Activated CD4-positive, alpha-beta memory T cell treated with anti-CD3 and anti-CD28 coated beads for 36 hours (primary cell): ENCODE results near the gene NUDT14. TPM values are rescaled to one million over a fixed set of nuclear protein-coding genes. Genes with fewer than 3 reads are reported as not detected.
A peak's percentile ranks its signal among the peaks of the same experiment; 100 is the strongest.

Experiments used
- CTCF ChIA-PET: fragments of 350-600 bp; sonication (Branson Sonifier 250); formaldehyde crosslinking; loops from one replicate; lab custom pipeline; 2021; ENCODE audit warnings: antibody characterized with exemption, inconsistent platforms; lab: Charles Lee
- POLR2A ChIA-PET: fragments of 350-600 bp; sonication (Branson Sonifier 250); formaldehyde crosslinking; loops from one replicate; lab custom pipeline; 2021; ENCODE audit warnings: antibody characterized with exemption; lab: Charles Lee
- DNase-seq: peaks from one replicate; pipeline ENCODE4 v3.0.0-alpha.2; 2020
- H3K27ac Mint-ChIP-seq: one replicate; pipeline ENCODE4 v1.8.0; 2021; ENCODE audit warnings: mixed read lengths
- H3K27me3 Mint-ChIP-seq: one replicate; pipeline ENCODE4 v1.8.0; 2021; ENCODE audit warnings: mixed read lengths
- H3K36me3 Mint-ChIP-seq: one replicate; pipeline ENCODE4 v1.8.0; 2021; ENCODE audit warnings: mixed read lengths
- H3K4me1 Mint-ChIP-seq: one replicate; pipeline ENCODE4 v1.8.0; 2021; ENCODE audit warnings: low read depth, mixed read lengths
- H3K4me3 Mint-ChIP-seq: one replicate; pipeline ENCODE4 v1.8.0; 2021; ENCODE audit warnings: mild to moderate bottlenecking, mixed read lengths
- H3K9me3 Mint-ChIP-seq: one replicate; pipeline ENCODE4 v1.8.0; 2021; ENCODE audit warnings: mixed read lengths
- intact Hi-C: fragments of 100-400 bp; cut with micrococcal nuclease; formaldehyde crosslinking; loops from one replicate; pipeline ENCODE4 v1.15.1; 2023
- total RNA-seq, 2 experiments: library from RNA; stranded (reverse); gene quantifications; one replicate each; pipeline ENCODE4 v1.2.3, GENCODE V29; 2021

The NUDT14 gene
- total RNA-seq, 2 experiments from 2014 or later = 14.7 to 14.8 TPM

- DNase-seq = no peak
- ChIA-PET POLR2A (no interaction called here), CTCF (no interaction called here)
- Mint-ChIP-seq H3K27me3 (no peaks in the 10 kb centered on the region), H3K27ac (no peak overlapping the region), H3K4me1 (no peaks in the 10 kb centered on the region), H3K4me3 (no peak overlapping the region), H3K9me3 (no peaks in the 10 kb centered on the region), H3K36me3 (no peaks in the 10 kb centered on the region)
- intact Hi-C loops = no loop called here
Observed at GRCh38 chr14:105209646-105210045, 28.5 kb upstream of the NUDT14 start.

- no peaks in the 10 kb centered on the region for H3K9me3 Mint-ChIP-seq
- no peak overlapping the region for H3K27ac Mint-ChIP-seq
- H3K4me1 Mint-ChIP-seq = no peaks in the 10 kb centered on the region
- H3K36me3 Mint-ChIP-seq = no peaks in the 10 kb centered on the region
- no peak overlapping the region for H3K4me3 Mint-ChIP-seq
- ChIA-PET POLR2A (no interaction called here), CTCF (no interaction called here)
- no peaks in the 10 kb centered on the region for H3K27me3 Mint-ChIP-seq
- intact Hi-C loops = no loop called here
- no peak for DNase-seq
Observed at GRCh38 chr14:105209091-105209490, 28.0 kb upstream of the NUDT14 start.

- ChIA-PET POLR2A (no interaction called here), CTCF (no interaction called here)
- H3K9me3 Mint-ChIP-seq = no peaks in the 10 kb centered on the region
- no peaks in the 10 kb centered on the region for H3K36me3 Mint-ChIP-seq
- no peaks in the 10 kb centered on the region for H3K27me3 Mint-ChIP-seq
- no peak overlapping the region for H3K27ac Mint-ChIP-seq
- no peak overlapping the region for H3K4me3 Mint-ChIP-seq
- H3K4me1 Mint-ChIP-seq = no peaks in the 10 kb centered on the region
- no peak for DNase-seq
- intact Hi-C loops = no loop called here
Observed at GRCh38 chr14:105208738-105209075, 27.6 kb upstream of the NUDT14 start.

- ChIA-PET CTCF (interaction anchor here (0.9 kb wide), 1 partner anchor 144 kb away, joined by 3 read pairs; no protein-coding TSS in a partner anchor), POLR2A (no interaction called here)
- Mint-ChIP-seq H3K27me3 (no peaks in the 10 kb centered on the region), H3K4me1 (no peaks in the 10 kb centered on the region), H3K27ac (no peak overlapping the region), H3K36me3 (no peaks in the 10 kb centered on the region), H3K9me3 (no peaks in the 10 kb centered on the region), H3K4me3 (no peak overlapping the region)
- intact Hi-C loops = no loop called here
- no peak for DNase-seq
Observed at GRCh38 chr14:105207996-105208737, 27.1 kb upstream of the NUDT14 start.

- peaks cover 3% of the 10 kb centered on the region for H3K4me1 Mint-ChIP-seq
- no peak overlapping the region for H3K4me3 Mint-ChIP-seq
- ChIA-PET CTCF (interaction anchor here (0.7 to 0.9 kb wide), 2 partner anchors 145 kb away, joined by 3 to 6 read pairs; no protein-coding TSS in a partner anchor), POLR2A (no interaction called here)
- intact Hi-C loops = no loop called here
- no peaks in the 10 kb centered on the region for H3K27me3 Mint-ChIP-seq
- no peaks in the 10 kb centered on the region for H3K9me3 Mint-ChIP-seq
- DNase-seq = no peak
- H3K27ac Mint-ChIP-seq = no peak overlapping the region
- no peaks in the 10 kb centered on the region for H3K36me3 Mint-ChIP-seq
Observed at GRCh38 chr14:105207460-105207901, 26.4 kb upstream of the NUDT14 start.

- DNase-seq = no peak
- H3K4me3 Mint-ChIP-seq = no peak overlapping the region
- no peak overlapping the region for H3K27ac Mint-ChIP-seq
- ChIA-PET CTCF (interaction anchor here (0.7 kb wide), 1 partner anchor 145 kb away, joined by 6 read pairs; no protein-coding TSS in a partner anchor), POLR2A (no interaction called here)
- intact Hi-C loops = no loop called here
- H3K27me3 Mint-ChIP-seq = no peaks in the 10 kb centered on the region
- H3K9me3 Mint-ChIP-seq = no peaks in the 10 kb centered on the region
- no peaks in the 10 kb centered on the region for H3K36me3 Mint-ChIP-seq
- H3K4me1 Mint-ChIP-seq = peaks cover 6% of the 10 kb centered on the region
Observed at GRCh38 chr14:105206873-105207272, 25.8 kb upstream of the NUDT14 start.

- CTCF ChIA-PET = interaction anchor here (1.2 kb wide), 1 partner anchor 146 kb away, joined by 3 read pairs; no protein-coding TSS in a partner anchor
Observed at GRCh38 chr14:105205673-105206208, 24.6 kb upstream of the NUDT14 start.

GRCh38 chr14:105204931-105205672 is 24.0 kb upstream of the NUDT14 start:
- ChIA-PET CTCF (interaction anchor here (1.0 to 1.6 kb wide), 3 partner anchors 23 to 147 kb away, joined by 3 to 4 read pairs (median 3); partner anchors contain the start of gene BRF1), POLR2A (no interaction called here)
- H3K9me3 Mint-ChIP-seq = no peaks in the 10 kb centered on the region
- H3K36me3 Mint-ChIP-seq = no peaks in the 10 kb centered on the region
- DNase-seq = no peak
- H3K4me1 Mint-ChIP-seq = peaks cover 9% of the 10 kb centered on the region
- H3K4me3 Mint-ChIP-seq = no peak overlapping the region
- H3K27me3 Mint-ChIP-seq = no peaks in the 10 kb centered on the region
- intact Hi-C loops = loop anchor here (5.0 kb wide), 2 partner anchors 87 to 113 kb away; no protein-coding TSS in a partner anchor
- H3K27ac Mint-ChIP-seq = no peak overlapping the region

More at GRCh38 chr14:105205673-105206208, 24.6 kb upstream of the NUDT14 start:
- no peaks in the 10 kb centered on the region for H3K27me3 Mint-ChIP-seq
- POLR2A ChIA-PET = no interaction called here
- peaks cover 9% of the 10 kb centered on the region for H3K4me1 Mint-ChIP-seq
- no peaks in the 10 kb centered on the region for H3K36me3 Mint-ChIP-seq
- no peak overlapping the region for H3K27ac Mint-ChIP-seq
- H3K4me3 Mint-ChIP-seq = no peak overlapping the region
- intact Hi-C loops = no loop called here
- H3K9me3 Mint-ChIP-seq = no peaks in the 10 kb centered on the region
- DNase-seq = no peak

GRCh38 chr14:105204206-105204930 is 23.3 kb upstream of the NUDT14 start:
- Mint-ChIP-seq H3K27ac (no peak overlapping the region), H3K9me3 (no peaks in the 10 kb centered on the region), H3K4me3 (no peak overlapping the region), H3K4me1 (peaks cover 9% of the 10 kb centered on the region), H3K36me3 (no peaks in the 10 kb centered on the region), H3K27me3 (peaks cover 4% of the 10 kb centered on the region)
- intact Hi-C loops = loop anchor here (5.0 kb wide), 2 partner anchors 88 to 112 kb away; no protein-coding TSS in a partner anchor
- DNase-seq = no peak
- ChIA-PET CTCF (interaction anchor here (1.0 to 2.1 kb wide), 4 partner anchors 10 to 97 kb away, joined by 3 to 11 read pairs (median 5); partner anchors contain the start of gene BRF1), POLR2A (no interaction called here)

GRCh38 chr14:105203701-105204100 is 22.6 kb upstream of the NUDT14 start:
- Mint-ChIP-seq H3K4me1 (peaks cover 9% of the 10 kb centered on the region), H3K27ac (no peak overlapping the region), H3K9me3 (no peaks in the 10 kb centered on the region), H3K4me3 (no peak overlapping the region), H3K27me3 (peaks cover 10% of the 10 kb centered on the region), H3K36me3 (no peaks in the 10 kb centered on the region)
- CTCF ChIA-PET = interaction anchor here (1.0 to 2.1 kb wide), 6 partner anchors 10 to 148 kb away, joined by 4 to 11 read pairs (median 5); partner anchors contain the start of gene BRF1
- POLR2A ChIA-PET = no interaction called here
- intact Hi-C loops = loop anchor here (5.0 kb wide), 2 partner anchors 89 to 111 kb away; no protein-coding TSS in a partner anchor
- DNase-seq = no peak

- POLR2A ChIA-PET = no interaction called here
- Mint-ChIP-seq H3K27ac (no peak overlapping the region), H3K4me1 (peaks cover 9% of the 10 kb centered on the region), H3K4me3 (no peak overlapping the region), H3K27me3 (peaks cover 14% of the 10 kb centered on the region), H3K36me3 (no peaks in the 10 kb centered on the region), H3K9me3 (no peaks in the 10 kb centered on the region)
- DNase-seq = peak; percentile 71
- intact Hi-C loops = loop anchor here (5.0 kb wide), 2 partner anchors 89 to 111 kb away; no protein-coding TSS in a partner anchor
- CTCF ChIA-PET = interaction anchor here (1.0 to 2.1 kb wide), 5 partner anchors 9 to 149 kb away, joined by 4 to 11 read pairs (median 6); no protein-coding TSS in a partner anchor
Observed at GRCh38 chr14:105203057-105203531, 22.0 kb upstream of the NUDT14 start.
